IPS DF 6.9 (cell line): ENCODE results near the gene MEX3A.
"Not testable (repeated sequence)": the region's sequence is repeated elsewhere in the genome, so short reads cannot be mapped to it uniquely, and the experiment has no call there.

ENCODE experiments used
- DNase-seq: peaks from one replicate; pipeline ENCODE4 v3.0.0-alpha.2; 2013; ENCODE audit warnings: low read depth, low spot score
- H3K27ac ChIP-seq: one replicate; pipeline ENCODE4 v1.5.1; 2013; ENCODE audit warnings: low read length, control low read depth
- H3K27me3 ChIP-seq: 2 replicates; pipeline ENCODE4 v1.6.1; 2013; ENCODE audit warnings: mild to moderate bottlenecking, low read length; ENCODE audit not compliant: control insufficient read depth, insufficient read depth
- H3K36me3 ChIP-seq: 2 replicates; pipeline ENCODE4 v1.6.1; 2013; ENCODE audit warnings: low read length; ENCODE audit not compliant: control insufficient read depth, insufficient read depth
- H3K4me1 ChIP-seq: 2 replicates; pipeline ENCODE4 v1.6.1; 2013; ENCODE audit warnings: low read length; ENCODE audit not compliant: control insufficient read depth, insufficient read depth
- H3K4me3 ChIP-seq: 2 replicates; pipeline ENCODE4 v1.5.1; 2013; ENCODE audit warnings: mild to moderate bottlenecking, low read length
- H3K9me3 ChIP-seq: 2 replicates; pipeline ENCODE4 v1.6.1; 2013; ENCODE audit warnings: low read length, inconsistent platforms; ENCODE audit not compliant: control insufficient read depth, insufficient read depth
- WGBS: extraction: QIAGEN DNeasy Blood & Tissue Kit; methylation state at CpG from one replicate; pipeline ENCODE4 v1.1.7; 2013; ENCODE audit warnings: mixed read lengths, missing lambda C conversion rate; ENCODE audit not compliant: insufficient read length, insufficient coverage; 5-methylcytosine and 5-hydroxymethylcytosine counted together

Gene MEX3A

DNA sequence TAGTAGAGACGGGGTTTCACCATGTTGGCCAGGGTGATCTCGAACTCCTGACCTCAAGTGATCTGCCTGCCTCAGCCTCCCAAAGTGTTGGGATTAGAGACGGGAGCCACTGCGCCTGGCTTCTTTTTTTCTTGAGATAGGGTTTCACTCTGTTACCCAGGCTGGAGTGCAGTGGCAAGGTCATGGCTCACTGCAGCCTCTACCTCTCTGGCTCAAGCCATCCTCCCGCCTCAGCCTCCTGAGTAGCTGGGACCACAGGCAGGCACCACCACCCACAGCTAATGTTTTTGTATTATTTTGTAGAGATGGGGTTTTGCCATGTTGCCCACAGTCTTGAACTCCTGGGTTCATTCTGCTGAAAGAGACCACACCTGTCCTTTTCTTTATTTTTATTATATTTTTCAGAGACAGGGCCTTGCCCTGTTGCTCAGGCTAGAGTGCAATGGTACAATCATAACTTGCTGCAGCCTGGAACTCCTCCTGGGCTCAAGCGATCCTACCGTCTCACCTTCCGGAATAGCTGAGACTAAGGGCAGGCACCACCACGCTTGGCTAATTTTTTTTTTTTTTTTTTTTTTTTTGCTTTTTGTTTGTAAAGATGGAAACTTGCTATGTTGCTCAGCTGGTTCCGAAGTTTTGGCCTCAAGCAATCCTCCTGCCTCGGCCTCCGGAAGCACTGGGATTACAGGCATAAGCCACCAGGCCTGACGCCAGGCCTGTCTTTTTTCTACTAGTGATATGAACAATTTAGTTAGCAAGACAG is 35.3 kb upstream of the MEX3A start:
- Histone ChIP-seq H3K9me3 (no peaks in the 10 kb centered on the region), H3K27ac (no peak overlapping the region), H3K4me3 (no peak overlapping the region), H3K27me3 (no peaks in the 10 kb centered on the region), H3K36me3 (no peaks in the 10 kb centered on the region), H3K4me1 (peaks cover 9% of the 10 kb centered on the region; the same call in 1 of the 2 replicates)
- no peak for DNase-seq
- WGBS = no CpG with 5 or more reads among the region's 13 CpGs

GRCh38 chr1:156116731-156117130 is 34.5 kb upstream of the MEX3A start:
- no CpG with 5 or more reads among the region's 5 CpGs for WGBS
- not testable (repeated sequence) for H3K4me3 ChIP-seq, H3K4me1 ChIP-seq, H3K9me3 ChIP-seq, H3K36me3 ChIP-seq, DNase-seq, H3K27me3 ChIP-seq, H3K27ac ChIP-seq

GRCh38 chr1:156115514-156116374 is 33.5 kb upstream of the MEX3A start:
- Histone ChIP-seq H3K27me3 (no peaks in the 10 kb centered on the region), H3K27ac (no peak overlapping the region), H3K9me3 (no peaks in the 10 kb centered on the region), H3K36me3 (no peaks in the 10 kb centered on the region), H3K4me1 (peaks cover 5% of the 10 kb centered on the region; the same call in 1 of the 2 replicates), H3K4me3 (peak overlapping the region; percentile 67; the same call in 1 of the 2 replicates)
- no peak for DNase-seq
- WGBS = no CpG with 5 or more reads among the region's 19 CpGs

DNA sequence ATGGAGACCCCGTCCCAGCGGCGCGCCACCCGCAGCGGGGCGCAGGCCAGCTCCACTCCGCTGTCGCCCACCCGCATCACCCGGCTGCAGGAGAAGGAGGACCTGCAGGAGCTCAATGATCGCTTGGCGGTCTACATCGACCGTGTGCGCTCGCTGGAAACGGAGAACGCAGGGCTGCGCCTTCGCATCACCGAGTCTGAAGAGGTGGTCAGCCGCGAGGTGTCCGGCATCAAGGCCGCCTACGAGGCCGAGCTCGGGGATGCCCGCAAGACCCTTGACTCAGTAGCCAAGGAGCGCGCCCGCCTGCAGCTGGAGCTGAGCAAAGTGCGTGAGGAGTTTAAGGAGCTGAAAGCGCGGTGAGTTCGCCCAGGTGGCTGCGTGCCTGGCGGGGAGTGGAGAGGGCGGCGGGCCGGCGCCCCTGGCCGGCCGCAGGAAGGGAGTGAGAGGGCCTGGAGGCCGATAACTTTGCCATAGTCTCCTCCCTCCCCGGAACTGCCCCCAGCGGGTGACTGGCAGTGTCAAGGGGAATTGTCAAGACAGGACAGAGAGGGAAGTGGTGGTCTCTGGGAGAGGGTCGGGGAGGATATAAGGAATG is 32.8 kb upstream of the MEX3A start:
- H3K27me3 ChIP-seq = no peaks in the 10 kb centered on the region
- peak overlapping the region; percentile 67 for H3K4me3 ChIP-seq
- DNase-seq = no peak
- no peaks in the 10 kb centered on the region for H3K9me3 ChIP-seq
- H3K36me3 ChIP-seq = no peaks in the 10 kb centered on the region
- no peak overlapping the region for H3K27ac ChIP-seq
- WGBS = no CpG with 5 or more reads among the region's 49 CpGs
- H3K4me1 ChIP-seq = peaks cover 5% of the 10 kb centered on the region; the same call in 1 of the 2 replicates

GRCh38 chr1:156114101-156114918 is 32.0 kb upstream of the MEX3A start, which contains the start of gene LMNA:
LMNA (plus strand) TSS chr1:156114711; CDS start chr1:156114919, 208 bp downstream.
- no peak within 1 kb of the TSS for H3K27ac ChIP-seq
- H3K4me1 ChIP-seq = peaks cover 5% of the 10 kb centered on the region; the same call in 1 of the 2 replicates
- H3K9me3 ChIP-seq = no peaks in the 10 kb centered on the region
- whole genome bisulfite sequencing = no CpG with 5 or more reads among the region's 37 CpGs
- H3K27me3 ChIP-seq = no peaks in the 10 kb centered on the region
- DNase-seq = no peak
- peak within 1 kb of the TSS; percentile 67 for H3K4me3 ChIP-seq
- no peaks in the 10 kb centered on the region for H3K36me3 ChIP-seq

DNA sequence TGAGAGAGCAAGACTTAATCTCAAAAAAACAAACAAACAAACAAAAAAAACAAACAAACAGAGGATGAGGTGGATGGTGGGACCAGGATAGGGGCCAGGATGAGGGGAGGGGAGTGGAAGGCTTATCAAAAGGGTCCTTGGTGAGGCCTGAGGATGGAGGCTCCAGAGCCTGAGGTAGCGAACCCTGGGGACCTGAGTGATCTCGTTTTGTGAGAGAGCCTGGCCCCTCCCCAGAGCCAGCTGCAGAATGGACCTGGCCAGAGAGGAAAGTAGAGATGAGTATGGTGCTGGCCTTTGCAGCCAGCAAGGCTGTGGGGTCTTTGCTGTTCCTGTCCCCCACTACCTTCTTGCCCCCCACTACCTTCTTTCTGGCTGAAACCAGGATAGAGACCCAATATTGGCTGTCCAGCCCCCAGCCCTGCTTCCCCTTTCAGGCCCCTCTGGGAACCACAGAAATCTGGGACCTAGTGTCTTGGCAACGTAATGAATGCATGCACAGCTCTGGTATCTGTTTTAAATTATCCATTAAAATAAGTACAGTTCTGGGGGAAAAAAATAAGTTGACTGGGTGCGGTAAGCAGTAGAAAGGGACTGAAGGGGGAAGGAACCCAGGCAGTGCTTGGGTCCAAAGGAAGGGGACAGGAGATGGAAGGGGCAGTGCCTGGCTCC is 31.2 kb upstream of the MEX3A start:
- peaks cover 5% of the 10 kb centered on the region; the same call in 1 of the 2 replicates for H3K4me1 ChIP-seq
- H3K27me3 ChIP-seq = no peaks in the 10 kb centered on the region
- no peaks in the 10 kb centered on the region for H3K9me3 ChIP-seq
- no peak overlapping the region for H3K4me3 ChIP-seq
- no peaks in the 10 kb centered on the region for H3K36me3 ChIP-seq
- WGBS = no CpG with 5 or more reads among the region's 4 CpGs
- no peak overlapping the region for H3K27ac ChIP-seq
- DNase-seq = no peak

DNA sequence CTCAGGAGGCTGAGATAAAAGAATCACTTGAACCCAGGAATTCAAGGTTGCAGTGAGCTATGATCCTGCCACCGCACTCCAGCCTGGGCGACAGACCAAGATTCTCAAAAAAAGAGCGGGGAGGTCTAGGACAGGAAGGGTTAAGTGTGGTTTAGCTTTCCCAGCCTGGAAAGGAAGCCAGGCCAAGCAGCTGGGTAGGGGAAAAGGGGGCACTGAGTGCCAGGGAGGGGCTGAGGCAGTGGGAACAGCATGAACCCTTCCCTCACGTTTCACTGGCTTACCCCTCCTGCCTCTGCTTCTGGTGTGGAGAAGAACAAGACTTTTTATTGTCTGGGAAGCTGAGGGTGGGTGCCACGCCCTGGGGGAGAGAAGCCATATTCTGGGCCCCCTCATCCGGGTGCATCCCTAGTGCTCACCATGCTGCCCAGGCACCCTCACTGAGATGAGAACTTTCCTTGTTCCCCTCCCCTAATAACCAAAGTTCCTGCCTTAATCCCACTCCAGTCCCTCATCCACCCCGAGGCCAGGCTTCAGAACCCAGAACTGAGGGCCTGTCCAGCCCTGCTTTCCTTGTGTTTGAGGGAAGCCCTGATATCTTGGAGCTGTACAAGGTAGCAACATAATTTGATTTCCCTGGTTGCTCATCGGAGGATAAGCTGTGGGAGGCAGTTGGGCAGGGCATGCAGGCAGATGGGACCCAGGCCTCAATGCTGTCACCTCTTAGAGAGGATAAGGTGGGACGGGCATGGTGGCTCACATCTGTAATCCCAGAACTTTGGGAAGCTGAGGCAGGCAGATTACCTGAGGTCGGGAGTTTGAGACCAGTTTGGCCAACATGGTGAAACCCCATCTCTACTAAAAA is 30.2 kb upstream of the MEX3A start:
- Histone ChIP-seq H3K4me3 (no peak overlapping the region), H3K4me1 (peaks cover 5% of the 10 kb centered on the region; the same call in 1 of the 2 replicates), H3K27ac (no peak overlapping the region), H3K36me3 (no peaks in the 10 kb centered on the region), H3K27me3 (no peaks in the 10 kb centered on the region), H3K9me3 (no peaks in the 10 kb centered on the region)
- DNase-seq = no peak
- WGBS = no CpG with 5 or more reads among the region's 10 CpGs

GRCh38 chr1:156111355-156111962 is 29.2 kb upstream of the MEX3A start:
- no CpG with 5 or more reads among the region's 4 CpGs for WGBS
- DNase-seq = no peak
- Histone ChIP-seq H3K4me3 (no peak overlapping the region), H3K27ac (no peak overlapping the region), H3K4me1 (peaks cover 7% of the 10 kb centered on the region; the same call in 1 of the 2 replicates), H3K9me3 (no peaks in the 10 kb centered on the region), H3K27me3 (no peaks in the 10 kb centered on the region), H3K36me3 (no peaks in the 10 kb centered on the region)
